ENCODE results near the gene PLEKHS1. TPM values are rescaled to one million over a fixed set of nuclear protein-coding genes. Genes with fewer than 3 reads are reported as not detected.
"Not testable (repeated sequence)": the region's sequence is repeated elsewhere in the genome, so short reads cannot be mapped to it uniquely, and the experiment has no call there.

PLEKHS1 gene
- total and polyA plus RNA-seq, 5 experiments from 2014 or later: not detected

DNA sequence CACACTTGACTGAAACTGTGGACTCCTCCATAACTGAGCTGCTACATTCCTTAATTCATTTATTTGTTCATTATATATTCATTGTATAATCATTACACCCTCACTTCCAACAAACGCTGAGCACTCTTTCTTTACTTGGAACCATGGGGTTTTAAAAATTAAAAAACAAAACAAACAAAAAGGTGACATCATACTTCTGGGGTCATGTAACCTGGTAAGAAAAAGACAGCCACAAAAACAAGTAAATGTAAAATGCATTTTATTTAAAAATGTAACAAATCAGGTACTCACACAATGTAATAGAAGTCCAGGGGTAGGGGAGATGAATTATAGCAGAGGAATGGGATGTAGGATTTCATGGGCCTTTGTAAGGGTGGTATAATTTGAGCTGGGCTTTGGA is 25.1 kb downstream of the PLEKHS1 start:
- Mint-ChIP-seq H3K4me3 (no peak overlapping the region), H3K9me3 (no peaks in the 10 kb centered on the region), H3K27ac (no peak overlapping the region)

DNA sequence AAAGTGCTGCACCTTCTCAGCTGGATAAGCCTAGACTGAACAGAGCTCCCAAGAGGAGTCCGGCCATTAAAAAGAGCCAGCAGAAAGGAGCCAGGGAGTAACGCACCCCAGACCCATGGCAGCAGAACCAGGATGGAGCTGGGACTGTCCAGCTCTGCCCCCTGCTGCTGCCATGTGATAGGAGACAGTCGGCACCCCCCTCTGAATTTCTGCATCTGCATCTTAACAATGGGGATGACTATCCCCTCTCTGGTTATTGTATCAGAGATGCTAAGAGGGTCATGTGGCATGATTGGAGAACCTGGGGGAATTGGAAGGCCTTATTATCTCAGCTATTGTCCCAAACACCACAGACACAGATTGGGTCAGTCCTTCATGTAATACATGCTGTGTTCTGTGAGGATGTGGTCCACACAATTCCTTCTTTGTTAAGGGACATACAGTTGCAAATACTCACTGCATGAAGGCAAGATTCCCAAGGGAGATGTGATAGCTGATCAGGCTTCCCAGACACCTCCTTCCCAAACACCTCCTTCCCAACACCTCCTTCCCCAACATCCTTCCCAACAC is 29.3 kb downstream of the PLEKHS1 start:
- POLR2A ChIA-PET: no interaction called here
- Mint-ChIP-seq H3K27me3 (peaks cover 6 to 25% (median 10%) of the 10 kb centered on the region in 5 donors), H3K4me1 (no peaks in the 10 kb centered on the region), H3K4me3 (no peak overlapping the region), H3K9me3 (no peaks in the 10 kb centered on the region), H3K36me3 (no peaks in the 10 kb centered on the region), H3K27ac (no peak overlapping the region)
- no peak for DNase-seq
- no peak for ATAC-seq

More for the DNA sequence above, 25.1 kb downstream of the PLEKHS1 start:
- no peak for DNase-seq
- POLR2A ChIA-PET: no interaction called here
- Mint-ChIP-seq H3K36me3 (no peaks in the 10 kb centered on the region), H3K27me3 (peaks cover 2 to 19% (median 13%) of the 10 kb centered on the region in 5 donors), H3K4me1 (no peaks in the 10 kb centered on the region)
- ATAC-seq: no peak

DNA sequence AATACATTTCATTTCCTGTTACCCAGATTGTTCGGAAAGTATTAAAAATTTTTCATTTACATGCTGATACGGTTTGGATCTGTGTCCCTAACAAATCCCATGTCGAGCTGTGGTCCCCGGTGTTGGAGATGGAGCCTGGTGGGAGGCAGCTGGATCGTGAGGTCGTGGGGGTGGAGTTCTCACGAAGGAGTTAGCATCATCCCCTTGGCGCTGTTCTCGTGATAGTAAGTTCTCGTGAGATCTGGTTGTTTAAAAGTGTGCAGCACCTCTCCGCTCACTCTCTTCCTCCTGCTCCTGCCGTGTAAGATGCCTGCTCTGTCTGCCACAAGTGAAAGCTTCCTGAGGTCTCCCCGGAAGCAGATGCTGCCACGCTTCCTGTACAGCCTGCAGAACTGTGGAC is 30.9 kb downstream of the PLEKHS1 start:
- Mint-ChIP-seq H3K4me1 (no peaks in the 10 kb centered on the region), H3K4me3 (no peak overlapping the region), H3K27ac (no peak overlapping the region), H3K9me3 (no peaks in the 10 kb centered on the region), H3K27me3 (peaks cover 6 to 25% (median 11%) of the 10 kb centered on the region in 5 donors), H3K36me3 (no peaks in the 10 kb centered on the region)
- DNase-seq (no peak), ATAC-seq (no peak)
- POLR2A ChIA-PET: no interaction called here

DNA sequence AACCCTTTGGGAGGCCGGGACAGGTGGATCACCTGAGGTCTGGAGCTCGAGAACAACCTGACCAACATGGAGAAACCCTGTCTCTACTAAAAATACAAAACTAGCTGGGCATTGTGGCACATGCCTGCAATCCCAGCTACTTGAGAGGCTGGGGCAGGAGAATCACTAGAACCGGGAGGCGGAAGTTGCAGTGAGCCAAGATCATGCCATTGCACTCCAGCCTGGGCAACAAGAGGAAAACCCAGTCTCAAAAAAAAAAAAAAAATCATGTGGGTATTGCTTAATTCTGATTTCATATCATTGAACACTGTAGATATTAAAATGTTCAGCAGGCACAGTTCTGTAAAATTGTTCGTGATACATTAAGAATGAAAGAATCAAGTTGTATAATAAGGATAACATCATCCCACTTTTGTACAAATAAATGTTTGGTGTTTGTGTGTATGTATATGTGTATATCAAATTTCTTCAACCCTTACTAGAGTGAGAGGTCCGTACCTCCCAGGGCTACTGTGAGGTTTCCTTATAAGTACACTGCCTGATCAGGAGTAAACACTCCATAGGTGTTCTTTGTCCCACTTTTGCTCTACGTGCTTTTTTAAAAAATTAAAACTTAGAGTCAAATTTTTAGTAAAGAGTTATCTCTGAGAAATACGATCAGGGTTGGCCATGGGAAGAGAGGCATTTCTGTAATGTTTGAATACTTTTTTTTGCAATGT is 31.7 kb downstream of the PLEKHS1 start:
- Mint-ChIP-seq H3K27ac (no peak overlapping the region), H3K9me3 (no peaks in the 10 kb centered on the region), H3K27me3 (peaks cover 10 to 28% (median 15%) of the 10 kb centered on the region in 5 donors), H3K4me3 (no peak overlapping the region), H3K36me3 (no peaks in the 10 kb centered on the region), H3K4me1 (no peaks in the 10 kb centered on the region)
- POLR2A ChIA-PET: no interaction called here
- ATAC-seq (no peak), DNase-seq (no peak)

DNA sequence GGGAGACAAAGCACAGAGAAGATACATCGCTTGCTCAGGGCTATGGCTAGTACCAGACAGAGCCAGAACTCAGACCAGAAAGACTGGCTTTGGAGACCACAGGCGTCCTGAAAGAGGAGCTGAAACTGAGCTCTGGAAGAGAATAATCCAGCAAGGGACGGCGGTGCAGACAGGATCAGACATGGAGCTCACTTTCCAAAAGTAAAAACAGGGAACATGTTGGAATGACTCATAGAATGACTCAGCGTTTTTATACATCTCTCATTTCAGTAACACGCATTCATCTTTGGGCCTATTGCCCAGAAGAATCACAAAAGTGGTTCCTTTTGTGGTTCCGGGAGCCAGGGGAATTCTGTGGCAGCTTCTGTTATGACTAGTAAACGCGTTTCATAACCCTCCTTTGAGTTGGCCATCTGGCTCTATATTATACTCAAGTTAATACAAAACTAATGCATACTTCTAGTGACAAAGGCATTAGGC is 37.2 kb downstream of the PLEKHS1 start:
- no peaks in the 10 kb centered on the region for H3K36me3 Mint-ChIP-seq
- POLR2A ChIA-PET: no interaction called here
- DNase-seq (no peak), ATAC-seq (no peak)
- no peaks in the 10 kb centered on the region for H3K9me3 Mint-ChIP-seq
- H3K27ac Mint-ChIP-seq: no peak overlapping the region
- no peaks in the 10 kb centered on the region for H3K4me1 Mint-ChIP-seq
- H3K4me3 Mint-ChIP-seq: no peak overlapping the region
- H3K27me3 Mint-ChIP-seq: peaks cover 5 to 24% (median 6%) of the 10 kb centered on the region in 5 donors

DNA sequence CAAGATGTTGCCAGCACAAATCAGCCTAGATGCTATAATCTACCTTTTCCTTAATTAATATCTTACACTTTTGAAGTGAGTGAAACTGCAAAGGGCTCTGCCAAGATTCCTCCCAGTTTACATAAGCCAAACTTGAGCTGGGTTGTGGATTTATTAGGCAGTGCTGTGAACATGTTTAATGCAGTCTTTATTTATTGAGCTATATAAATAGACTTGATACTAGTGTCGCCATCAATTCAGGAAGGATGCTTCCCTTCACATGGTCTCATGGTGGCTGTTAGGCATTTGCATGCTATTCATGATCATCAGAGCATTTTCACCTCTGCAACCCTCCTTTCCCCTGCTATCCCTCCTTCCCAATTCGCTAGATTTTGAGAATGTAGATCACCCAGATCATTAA is 40.2 kb downstream of the PLEKHS1 start:
- ATAC-seq (no peak), DNase-seq (no peak)
- H3K36me3 Mint-ChIP-seq: no peaks in the 10 kb centered on the region
- no peaks in the 10 kb centered on the region for H3K9me3 Mint-ChIP-seq
- peaks cover 7 to 48% (median 20%) of the 10 kb centered on the region in 5 donors for H3K27me3 Mint-ChIP-seq
- no peaks in the 10 kb centered on the region for H3K4me1 Mint-ChIP-seq
- H3K4me3 Mint-ChIP-seq: no peak overlapping the region
- POLR2A ChIA-PET: no interaction called here
- no peak overlapping the region for H3K27ac Mint-ChIP-seq

DNA sequence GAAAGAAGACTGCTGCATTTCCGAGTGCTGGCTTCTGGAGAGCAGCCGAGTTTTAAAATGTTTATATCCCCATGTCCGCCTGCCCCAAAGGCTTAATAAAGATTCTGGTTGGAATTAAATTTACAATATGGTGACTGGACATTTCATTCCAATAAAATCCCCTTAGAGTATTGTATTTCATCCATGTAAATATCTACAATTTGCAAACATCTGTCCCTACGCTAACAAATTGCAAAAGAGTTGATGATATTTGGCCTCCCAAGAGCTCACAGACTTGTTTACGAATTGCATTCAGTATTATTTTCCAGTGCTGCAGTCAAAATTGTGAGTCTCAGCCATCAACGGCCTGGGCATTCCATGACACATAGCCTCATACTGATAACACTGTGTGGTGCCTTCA is 50.1 kb downstream of the PLEKHS1 start:
- H3K9me3 Mint-ChIP-seq: no peaks in the 10 kb centered on the region
- DNase-seq (no peak), ATAC-seq (no peak)
- POLR2A ChIA-PET: no interaction called here
- H3K4me1 Mint-ChIP-seq: peaks cover 0 to 2% (median 0%) of the 10 kb centered on the region in 4 donors
- peaks cover 0 to 20% (median 3%) of the 10 kb centered on the region in 5 donors for H3K27me3 Mint-ChIP-seq
- H3K36me3 Mint-ChIP-seq: no peaks in the 10 kb centered on the region
- H3K4me3 Mint-ChIP-seq: no peak overlapping the region
- H3K27ac Mint-ChIP-seq: no peak overlapping the region

DNA sequence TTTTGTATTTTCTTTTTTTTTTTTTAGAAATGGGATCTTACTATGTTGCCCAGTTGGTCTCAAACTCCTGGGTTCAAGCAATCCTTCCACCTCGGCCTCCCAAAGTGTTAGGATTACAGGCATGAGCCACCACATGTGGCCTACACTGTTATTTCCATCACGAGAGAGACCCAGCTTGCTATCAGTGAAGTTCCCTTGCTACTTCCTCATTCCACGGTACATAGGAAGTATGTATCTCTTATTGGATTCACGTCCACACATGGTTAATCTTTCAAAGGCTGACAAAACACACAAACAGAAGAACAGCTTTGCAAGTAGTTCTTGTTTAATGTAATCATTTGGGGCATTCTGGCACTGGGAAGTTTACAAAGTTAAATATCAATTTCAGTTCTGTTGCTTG is 51.5 kb downstream of the PLEKHS1 start:
- POLR2A ChIA-PET: no interaction called here

DNA sequence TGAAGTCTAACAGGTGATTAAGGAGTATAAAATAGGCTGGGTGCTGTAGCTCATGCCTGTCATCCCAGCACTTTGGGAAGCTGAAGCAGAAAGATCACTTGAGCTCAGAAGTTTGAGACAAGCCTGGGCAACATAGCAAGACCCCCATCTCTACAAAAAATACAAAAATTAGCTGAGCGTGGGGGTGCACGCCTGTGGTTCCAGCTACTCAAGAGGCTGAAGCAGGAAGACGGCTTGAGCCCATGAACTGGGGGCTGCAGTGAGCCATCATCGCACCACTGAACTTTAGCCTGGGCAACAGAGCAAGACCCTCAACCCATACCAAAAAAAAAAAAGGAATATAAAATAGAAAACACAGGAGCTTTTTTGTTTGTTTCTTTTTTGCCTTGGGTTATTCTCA is 55.0 kb downstream of the PLEKHS1 start:
- Mint-ChIP-seq H3K9me3 (peaks cover 0 to under 1% (median 0%) of the 10 kb centered on the region in 9 donors), H3K27me3 (peaks cover 9 to 35% (median 12%) of the 10 kb centered on the region in 5 donors), H3K4me3 (no peak overlapping the region), H3K27ac (no peak overlapping the region), H3K36me3 (no peaks in the 10 kb centered on the region), H3K4me1 (peaks cover 0 to 2% (median 0%) of the 10 kb centered on the region in 4 donors)
- ATAC-seq (no peak), DNase-seq (no peak)
- POLR2A ChIA-PET: interaction anchor here (0.7 kb wide), 1 partner anchor 678 kb away, joined by 3 read pairs; no protein-coding TSS in a partner anchor

More for the DNA sequence above, 51.5 kb downstream of the PLEKHS1 start:
- H3K27ac Mint-ChIP-seq: no peak overlapping the region
- H3K27me3 Mint-ChIP-seq: peaks cover 0 to 14% (median 3%) of the 10 kb centered on the region in 5 donors
- no peaks in the 10 kb centered on the region for H3K9me3 Mint-ChIP-seq
- no peak overlapping the region for H3K4me3 Mint-ChIP-seq
- peaks cover 0 to 2% (median 0%) of the 10 kb centered on the region in 4 donors for H3K4me1 Mint-ChIP-seq
- H3K36me3 Mint-ChIP-seq: no peaks in the 10 kb centered on the region
- no peak for ATAC-seq
- no peak for DNase-seq

DNA sequence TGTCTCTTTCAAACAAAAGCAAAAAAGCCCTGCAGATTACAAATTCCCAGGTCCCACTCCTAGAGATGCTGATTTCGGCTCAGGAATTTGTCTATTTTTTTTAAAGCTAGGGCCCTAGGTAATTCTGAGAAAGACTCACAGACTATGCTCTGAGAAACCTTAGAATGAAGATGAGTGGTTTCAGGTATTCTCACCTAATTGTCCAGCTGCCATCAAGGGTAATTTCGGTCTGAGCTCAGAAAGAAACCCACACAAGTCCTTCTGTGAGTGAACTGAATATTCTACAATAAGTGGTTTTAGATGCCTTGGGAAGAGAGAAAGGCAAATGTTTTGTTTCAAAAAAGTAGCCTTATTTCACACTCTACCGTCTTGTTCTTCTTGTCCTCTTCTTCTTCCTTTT is 56.7 kb downstream of the PLEKHS1 start:
- Mint-ChIP-seq H3K4me3 (no peak overlapping the region), H3K36me3 (no peaks in the 10 kb centered on the region), H3K9me3 (peaks cover 0 to 4% (median 0%) of the 10 kb centered on the region in 9 donors), H3K27ac (no peak overlapping the region), H3K27me3 (peaks cover 12 to 39% (median 17%) of the 10 kb centered on the region in 5 donors), H3K4me1 (no peaks in the 10 kb centered on the region)
- no peak for ATAC-seq
- POLR2A ChIA-PET: no interaction called here
- DNase-seq: no peak

DNA sequence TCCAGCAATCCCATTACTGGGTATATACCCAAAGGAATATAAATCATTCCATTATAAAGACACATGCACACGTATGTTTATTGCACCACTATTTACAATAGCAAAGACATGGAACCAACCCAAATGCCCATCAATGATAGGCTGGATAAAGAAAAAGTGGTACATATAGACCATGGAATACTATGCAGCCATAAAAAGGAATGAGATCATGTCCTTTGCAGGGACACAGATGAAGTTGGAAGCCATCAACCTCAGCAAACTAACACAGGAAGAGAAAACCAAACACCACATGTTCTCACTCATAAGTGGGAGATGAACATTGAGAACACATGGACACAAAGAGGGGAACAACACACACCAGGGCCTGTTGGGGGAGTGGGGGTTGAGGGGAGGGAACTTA is 63.2 kb downstream of the PLEKHS1 start:
- H3K27me3 Mint-ChIP-seq: peaks cover 2 to 15% (median 13%) of the 10 kb centered on the region in 5 donors
- POLR2A ChIA-PET, H3K27ac Mint-ChIP-seq, DNase-seq, H3K36me3 Mint-ChIP-seq, H3K4me1 Mint-ChIP-seq, H3K9me3 Mint-ChIP-seq, H3K4me3 Mint-ChIP-seq, ATAC-seq: not testable (repeated sequence)

DNA sequence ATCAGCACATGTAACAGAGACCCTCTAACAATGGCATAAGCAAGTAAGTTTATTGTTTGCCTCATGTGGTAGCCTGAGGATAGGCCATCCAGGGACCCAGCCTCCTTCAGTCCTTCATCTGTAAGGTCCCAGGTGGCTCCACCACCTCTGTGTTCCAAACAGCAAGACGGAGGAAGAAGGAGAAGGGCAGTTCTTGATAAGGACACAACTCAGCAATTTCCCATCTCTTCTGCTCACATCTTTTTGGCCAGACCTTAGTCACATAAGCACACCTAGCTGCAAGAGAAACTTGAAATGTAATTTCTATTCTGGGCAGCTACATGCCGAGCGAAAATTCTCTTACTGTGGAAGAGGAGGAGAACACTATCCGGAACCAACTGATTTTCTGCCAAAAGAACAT is 68.5 kb downstream of the PLEKHS1 start:
- Mint-ChIP-seq H3K9me3 (no peaks in the 10 kb centered on the region), H3K27ac (no peak overlapping the region), H3K36me3 (no peaks in the 10 kb centered on the region), H3K4me3 (no peak overlapping the region), H3K27me3 (peaks cover 0 to 7% (median 0%) of the 10 kb centered on the region in 5 donors), H3K4me1 (no peaks in the 10 kb centered on the region)
- DNase-seq (no peak), ATAC-seq (no peak)
- POLR2A ChIA-PET: no interaction called here

DNA sequence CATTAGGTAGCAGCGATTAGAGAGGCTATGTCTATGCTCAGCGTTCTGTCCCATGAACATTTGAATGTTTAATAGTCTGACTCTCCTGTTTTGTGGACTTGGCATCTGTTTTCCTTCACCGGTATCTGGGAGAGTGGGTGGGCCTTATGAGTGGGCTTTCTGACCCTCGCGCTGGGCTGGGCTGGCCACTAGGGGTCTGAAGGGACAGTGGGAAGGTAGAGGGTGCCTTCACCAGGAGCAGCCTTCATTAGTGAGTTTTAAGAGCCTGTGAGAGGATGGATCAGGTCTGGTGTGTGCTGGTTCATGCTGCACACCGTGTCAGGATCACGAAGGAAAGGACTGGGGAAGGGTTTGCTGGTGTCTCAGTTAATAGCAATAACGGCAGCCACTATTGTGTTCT is 69.0 kb downstream of the PLEKHS1 start:
- Mint-ChIP-seq H3K4me3 (no peak overlapping the region), H3K27me3 (peaks cover 0 to 7% (median 0%) of the 10 kb centered on the region in 5 donors), H3K9me3 (no peaks in the 10 kb centered on the region), H3K27ac (no peak overlapping the region), H3K4me1 (no peaks in the 10 kb centered on the region), H3K36me3 (no peaks in the 10 kb centered on the region)
- POLR2A ChIA-PET: no interaction called here
- no peak for DNase-seq
- no peak for ATAC-seq

Data from naive thymus-derived CD8-positive, alpha-beta T cell (primary cell).